ENCODE results near the gene MGAT4C.
"Not testable (repeated sequence)": the region's sequence is repeated elsewhere in the genome, so short reads cannot be mapped to it uniquely, and the experiment has no call there.

Gene MGAT4C

GRCh38 chr12:86228656-86229055 lies 27.5 kb downstream of the MGAT4C start:
- no peak for DNase-seq

- no peak for DNase-seq
These were observed 29.7 kb downstream of the MGAT4C start for GRCh38 chr12:86226481-86226880.

GRCh38 chr12:86216591-86216990 lies 39.6 kb downstream of the MGAT4C start:
- DNase-seq = no peak

GRCh38 chr12:86213012-86213411 lies 43.2 kb downstream of the MGAT4C start:
- no peak for DNase-seq

- no peak for DNase-seq
These were observed 57.3 kb downstream of the MGAT4C start for GRCh38 chr12:86198696-86199444.

GRCh38 chr12:86196465-86196864 lies 59.7 kb downstream of the MGAT4C start:
- no peak for DNase-seq

GRCh38 chr12:86194721-86195120 lies 61.5 kb downstream of the MGAT4C start:
- no peak for DNase-seq

GRCh38 chr12:86193931-86194330 lies 62.3 kb downstream of the MGAT4C start:
- no peak for DNase-seq

- no peak for DNase-seq
These were observed 68.0 kb downstream of the MGAT4C start for GRCh38 chr12:86188226-86188625.

- DNase-seq = no peak
These were observed 69.7 kb downstream of the MGAT4C start for GRCh38 chr12:86186449-86186848.

GRCh38 chr12:86179855-86180254 lies 76.3 kb downstream of the MGAT4C start:
- no peak for DNase-seq

GRCh38 chr12:86174188-86174587 lies 82.0 kb downstream of the MGAT4C start:
- DNase-seq = no peak

GRCh38 chr12:86172913-86173443 lies 83.2 kb downstream of the MGAT4C start:
- no peak for DNase-seq

GRCh38 chr12:86170051-86170450 lies 86.1 kb downstream of the MGAT4C start:
- no peak for DNase-seq

- no peak for DNase-seq
These were observed 97.2 kb downstream of the MGAT4C start for GRCh38 chr12:86158956-86159355.

- DNase-seq = no peak
These were observed 101.6 kb downstream of the MGAT4C start for GRCh38 chr12:86154620-86155019.

GRCh38 chr12:86148612-86149011 lies 107.6 kb downstream of the MGAT4C start:
- no peak for DNase-seq

- DNase-seq = no peak
These were observed 108.1 kb downstream of the MGAT4C start for GRCh38 chr12:86148071-86148470.

GRCh38 chr12:86145156-86145555 lies 111.0 kb downstream of the MGAT4C start:
- no peak for DNase-seq

- DNase-seq = no peak
These were observed 113.0 kb downstream of the MGAT4C start for GRCh38 chr12:86143162-86143561.

GRCh38 chr12:86139671-86140070 lies 116.5 kb downstream of the MGAT4C start:
- no peak for DNase-seq

- DNase-seq = no peak
These were observed 117.4 kb downstream of the MGAT4C start for GRCh38 chr12:86138770-86139169.

GRCh38 chr12:86137936-86138335 lies 118.3 kb downstream of the MGAT4C start:
- no peak for DNase-seq

- no peak for DNase-seq
These were observed 121.6 kb downstream of the MGAT4C start for GRCh38 chr12:86134561-86134960.

- not testable (repeated sequence) for DNase-seq
These were observed 129.3 kb downstream of the MGAT4C start for GRCh38 chr12:86126900-86127299.
